ENCODE measurements around the gene SLC25A29. TPM values are rescaled to one million over a fixed set of nuclear protein-coding genes. Genes with fewer than 3 reads are reported as not detected.

The SLC25A29 gene
- total RNA-seq, 2 donors from 2014 or later, result 29.2 to 37.9 TPM

DNA sequence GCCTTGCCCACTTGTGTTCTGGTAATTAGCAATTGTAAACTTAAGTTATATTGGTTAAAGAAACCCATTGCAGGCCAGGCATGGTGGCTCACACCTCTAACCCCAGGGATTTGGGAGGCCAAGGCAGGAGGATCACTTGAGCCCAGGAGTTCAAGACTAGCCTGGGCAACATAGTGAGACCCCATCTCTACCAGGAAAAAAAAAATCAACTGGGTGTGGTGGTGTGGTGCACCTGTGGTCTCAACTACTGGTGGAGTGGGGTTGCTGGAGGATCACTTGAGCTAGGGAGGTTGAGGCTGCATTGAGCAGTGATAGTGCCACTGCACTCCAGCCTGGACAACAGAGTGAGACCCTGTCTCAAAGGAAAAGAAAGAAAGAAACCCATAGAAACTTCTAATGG, 53.6 kb downstream of the SLC25A29 start:
- Mint-ChIP-seq H3K27me3 (no peaks in the 10 kb centered on the region), H3K36me3 (no peaks in the 10 kb centered on the region), H3K27ac (peak overlapping the region in 1 of 2 donors; percentile 18), H3K9me3 (no peaks in the 10 kb centered on the region), H3K4me3 (no peak overlapping the region), H3K4me1 (ENCODE audit: low read depth in 2 of 2) (peaks cover 54 to 63% of the 10 kb centered on the region in 2 donors)
- ATAC-seq, result no peak
- no peak for DNase-seq (ENCODE audit: low spot score)

DNA sequence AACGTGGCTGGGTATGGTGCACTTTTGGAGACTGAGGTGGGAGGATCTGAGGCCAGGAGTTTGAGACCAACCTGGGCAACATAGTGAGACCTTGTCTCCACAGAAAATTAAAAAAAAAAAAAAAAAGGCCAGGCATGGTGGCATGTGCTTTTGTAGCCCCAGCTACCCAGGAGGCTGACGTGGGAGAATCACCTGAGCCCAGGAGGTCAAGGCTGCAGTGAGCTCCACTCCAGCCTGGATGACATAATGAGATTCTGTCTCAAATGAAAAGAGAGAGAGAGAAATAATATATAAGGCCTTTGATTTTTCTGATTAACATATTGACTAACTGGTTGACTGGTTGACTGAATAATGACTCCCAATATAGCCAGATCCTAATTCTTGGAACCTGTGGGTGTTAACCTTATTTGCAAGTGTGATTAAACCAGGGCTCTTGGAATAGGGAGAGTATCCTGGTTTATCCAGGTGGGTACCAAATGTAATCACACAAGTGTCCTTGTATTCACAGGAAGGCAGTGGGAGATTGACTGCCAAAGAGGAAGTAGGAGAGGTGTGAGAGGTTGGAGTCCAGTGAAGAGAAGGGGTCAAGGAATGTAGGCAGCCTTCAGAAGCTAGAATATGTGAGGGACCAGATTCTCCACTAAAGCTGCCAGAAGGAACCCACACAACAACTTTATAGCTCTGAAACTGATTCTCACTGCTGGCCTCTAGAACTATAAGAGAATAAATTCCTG, 55.3 kb downstream of the SLC25A29 start:
- Mint-ChIP-seq H3K36me3 (no peaks in the 10 kb centered on the region), H3K27ac (no peak overlapping the region), H3K4me3 (no peak overlapping the region), H3K27me3 (no peaks in the 10 kb centered on the region), H3K4me1 (ENCODE audit: low read depth in 2 of 2) (peaks cover 53 to 62% of the 10 kb centered on the region in 2 donors), H3K9me3 (no peaks in the 10 kb centered on the region)
- ATAC-seq, result no peak
- DNase-seq (ENCODE audit: low spot score), result no peak

DNA sequence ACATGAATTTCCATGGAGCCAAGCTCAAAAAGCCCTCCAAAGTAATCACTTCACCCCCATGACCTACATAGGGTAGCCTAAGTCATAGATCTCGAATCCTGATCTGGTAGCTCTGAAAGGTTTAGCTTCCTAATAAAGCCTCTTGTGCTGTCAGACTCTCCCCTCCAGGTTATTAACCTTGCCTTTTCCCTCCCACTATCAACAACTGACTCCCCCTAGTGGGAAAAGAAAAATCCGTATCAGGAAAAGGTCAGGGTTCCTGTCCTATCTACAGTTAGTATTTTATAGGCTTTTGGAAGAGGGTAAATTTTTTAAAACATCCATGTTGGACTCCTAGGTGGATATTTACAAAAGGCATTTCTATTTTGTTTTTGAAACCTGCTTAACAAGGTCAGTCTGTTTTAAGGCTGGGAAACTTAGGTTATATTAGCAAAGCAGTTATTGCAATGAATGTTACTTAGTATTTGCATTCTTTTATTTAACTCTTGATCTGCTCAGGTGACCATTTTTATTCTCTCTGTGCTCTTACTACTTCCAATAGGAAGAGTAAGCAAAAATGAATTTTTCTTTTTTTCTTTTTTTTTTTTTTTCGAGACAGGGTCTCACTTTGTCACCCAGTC, 59.3 kb downstream of the SLC25A29 start:
- peak overlapping the region; percentile 43 to 67 for H3K27ac Mint-ChIP-seq
- peaks cover 6% of the 10 kb centered on the region for H3K36me3 Mint-ChIP-seq
- H3K9me3 Mint-ChIP-seq, result no peaks in the 10 kb centered on the region
- H3K4me3 Mint-ChIP-seq, result peak overlapping the region; percentile 2
- no peak for DNase-seq (ENCODE audit: low spot score)
- ATAC-seq, result no peak
- H3K27me3 Mint-ChIP-seq, result no peaks in the 10 kb centered on the region
- H3K4me1 Mint-ChIP-seq (ENCODE audit: low read depth in 2 of 2), result peaks cover 51 to 65% of the 10 kb centered on the region in 2 donors

DNA sequence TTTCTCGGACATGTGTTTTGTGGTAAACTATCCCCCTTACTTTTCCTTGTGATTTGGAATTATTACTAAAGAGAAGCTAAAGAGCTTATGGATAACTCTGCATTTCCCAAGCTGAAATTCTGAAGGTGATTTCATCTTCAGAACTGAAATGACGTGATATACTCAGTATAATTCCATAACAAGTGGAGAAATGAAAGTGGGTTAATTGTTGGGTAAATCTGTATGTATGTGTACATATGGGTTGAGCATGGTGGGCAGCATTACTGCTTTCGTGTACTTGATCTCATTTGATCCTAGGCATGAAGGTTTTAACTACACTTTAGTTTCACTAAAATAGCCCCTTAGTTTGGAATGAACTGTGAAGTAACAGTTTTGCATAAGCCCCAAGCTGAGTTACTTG, 63.2 kb downstream of the SLC25A29 start:
- Mint-ChIP-seq H3K4me1 (ENCODE audit: low read depth in 2 of 2) (peaks cover 40 to 53% of the 10 kb centered on the region in 2 donors), H3K9me3 (no peaks in the 10 kb centered on the region), H3K27me3 (no peaks in the 10 kb centered on the region), H3K36me3 (peaks cover 6% of the 10 kb centered on the region), H3K27ac (peak overlapping the region; percentile 57 to 86), H3K4me3 (peak overlapping the region; percentile 87)
- ATAC-seq (no peak), DNase-seq (ENCODE audit: low spot score) (no peak)

DNA sequence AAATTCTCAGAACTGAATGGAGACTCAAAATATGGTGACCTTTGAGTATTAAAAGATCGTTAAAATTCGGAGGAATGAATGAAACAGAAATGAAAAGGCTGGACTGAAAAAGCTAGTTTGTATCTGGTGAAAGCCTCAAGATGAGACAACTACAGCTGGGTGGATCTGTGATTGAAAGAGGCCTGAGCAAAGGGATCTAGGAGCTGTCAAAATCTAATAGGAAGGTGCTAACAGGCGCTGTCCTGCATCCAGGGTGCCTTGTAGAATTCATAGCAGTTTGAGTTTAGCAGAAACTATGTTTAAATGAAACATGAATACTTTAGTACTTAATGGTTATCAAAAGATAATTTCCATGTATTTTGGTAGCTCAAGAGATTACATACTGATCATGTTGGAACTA, 65.0 kb downstream of the SLC25A29 start:
- H3K27ac Mint-ChIP-seq, result peak overlapping the region; percentile 86 to 96
- peak overlapping the region; percentile 87 for H3K4me3 Mint-ChIP-seq
- ATAC-seq, result no peak
- no peak for DNase-seq (ENCODE audit: low spot score)
- no peaks in the 10 kb centered on the region for H3K9me3 Mint-ChIP-seq
- H3K27me3 Mint-ChIP-seq, result no peaks in the 10 kb centered on the region
- peaks cover 10% of the 10 kb centered on the region for H3K36me3 Mint-ChIP-seq
- H3K4me1 Mint-ChIP-seq (ENCODE audit: low read depth in 2 of 2), result peaks cover 42 to 54% of the 10 kb centered on the region in 2 donors

Other genes with a start within 250 kb of the SLC25A29 start
- gene EVL, start 241.0 kb downstream of the SLC25A29 start, total RNA-seq, result 100 to 1,000 TPM; 109 to 232 TPM
- gene DEGS2, start 146.8 kb downstream of the SLC25A29 start, total RNA-seq, result under 1 TPM in 1 of 2 donors, not detected in 1; 0.33 TPM
- gene YY1, start 67.3 kb downstream of the SLC25A29 start, total RNA-seq, result 10 to 100 TPM; 59.7 to 75.7 TPM
- gene SLC25A47, start 16.9 kb upstream of the SLC25A29 start, total RNA-seq, result not detected
- gene WDR25, start 70.0 kb upstream of the SLC25A29 start, total RNA-seq, result 1 to 10 TPM; 6.4 to 7.0 TPM

Data from natural killer cell treated with Interleukin-12 subunit alpha and Interleukin-12 subunit beta and Interleukin-15 and Interleukin-18, amount 100 ng/mL, for 72 hours (primary cell).